GM13976 (cell line): ENCODE data around the gene HMCES.

ENCODE experiments used
- DNase-seq: peaks from one replicate; pipeline ENCODE4 v3.0.0; 2012; ENCODE audit warnings: low spot score
- CTCF ChIP-seq: IDR thresholded peaks from 2 replicates; pipeline ENCODE4 v1.5.1; 2012; ENCODE audit warnings: borderline replicate concordance, mild to moderate bottlenecking; ENCODE audit not compliant: insufficient read depth; ENCODE audit errors: extremely low read depth, missing control alignments, control extremely low read depth
- in situ Hi-C: fragments of 300-500 bp; cut with MboI; formaldehyde crosslinking; loops from one replicate; pipeline ENCODE4 v1.12.0; 2022; ENCODE audit warnings: low sequenced_read_pairs, mixed read lengths, inconsistent platforms; ENCODE audit not compliant: unreplicated experiment

Gene HMCES

GRCh38 chr3:129278439-129278965 is at the start of gene HMCES:
Gene HMCES, plus strand, starts transcription at chr3:129278870. Its CDS starts 863 bp downstream, at chr3:129279733.
- TF ChIP-seq CTCF, result no peak
- in situ Hi-C loops, result no loop called here
- DNase-seq, result peak; percentile 94

- in situ Hi-C loops, result no loop called here
- no peak for TF ChIP-seq CTCF
- no peak for DNase-seq
These were observed 49.6 kb upstream of the HMCES start for GRCh38 chr3:129228891-129229585.

- in situ Hi-C loops, result no loop called here
- TF ChIP-seq CTCF, result no peak
- no peak for DNase-seq
These were observed 48.2 kb upstream of the HMCES start for GRCh38 chr3:129230311-129231019.

GRCh38 chr3:129231331-129232119 is 47.1 kb upstream of the HMCES start:
- in situ Hi-C loops, result no loop called here
- no peak for DNase-seq
- no peak for TF ChIP-seq CTCF

GRCh38 chr3:129233538-129233937 is 45.1 kb upstream of the HMCES start:
- DNase-seq, result peak; percentile 68
- TF ChIP-seq CTCF, result no peak
- in situ Hi-C loops, result no loop called here

GRCh38 chr3:129234441-129234840 is 44.2 kb upstream of the HMCES start:
- no peak for DNase-seq
- TF ChIP-seq CTCF, result no peak
- in situ Hi-C loops, result no loop called here
